Gastrocnemius medialis (tissue), 4 donors: ENCODE results near the gene TIGAR.

Source experiments
- CTCF ChIP-seq, 5 experiments: fragments of 450-650 bp in 3 of 5; fragments of 200-600 bp in 2 of 5; sonication (generic) in 2 of 5; IDR thresholded peaks in 4 of 5; conservative IDR thresholded peaks in 1 of 5; 1 replicate in 4 of 5; 2 replicates in 1 of 5; pipeline ENCODE4 v1.5.1; 2016 to 2019; ENCODE audit warnings: antibody characterized with exemption in 5 of 5, mild to moderate bottlenecking in 3 of 5, moderate library complexity in 3 of 5
- POLR2A ChIP-seq, 2 donors: fragments of 450-650 bp; IDR thresholded peaks; one replicate each; pipeline ENCODE4 v1.6.1; 2017; ENCODE audit warnings: antibody characterized with exemption in 2 of 2, mild to moderate bottlenecking in 2 of 2, moderate library complexity in 2 of 2

GRCh38 chr12:4383304-4383865 lies 62.4 kb downstream of the TIGAR start:
- TF ChIP-seq POLR2A (IDR thresholded peaks at IDR 0.05) (no peak), CTCF (IDR thresholded peaks at IDR 0.05 in 4 of 5, conservative IDR thresholded peaks at IDR 0.05 in 1 of 5) (no peak)
